ENCODE data around the gene KRTAP12-1.
"Not testable (repeated sequence)": the region's sequence is repeated elsewhere in the genome, so short reads cannot be mapped to it uniquely, and the experiment has no call there.

The KRTAP12-1 gene

DNA sequence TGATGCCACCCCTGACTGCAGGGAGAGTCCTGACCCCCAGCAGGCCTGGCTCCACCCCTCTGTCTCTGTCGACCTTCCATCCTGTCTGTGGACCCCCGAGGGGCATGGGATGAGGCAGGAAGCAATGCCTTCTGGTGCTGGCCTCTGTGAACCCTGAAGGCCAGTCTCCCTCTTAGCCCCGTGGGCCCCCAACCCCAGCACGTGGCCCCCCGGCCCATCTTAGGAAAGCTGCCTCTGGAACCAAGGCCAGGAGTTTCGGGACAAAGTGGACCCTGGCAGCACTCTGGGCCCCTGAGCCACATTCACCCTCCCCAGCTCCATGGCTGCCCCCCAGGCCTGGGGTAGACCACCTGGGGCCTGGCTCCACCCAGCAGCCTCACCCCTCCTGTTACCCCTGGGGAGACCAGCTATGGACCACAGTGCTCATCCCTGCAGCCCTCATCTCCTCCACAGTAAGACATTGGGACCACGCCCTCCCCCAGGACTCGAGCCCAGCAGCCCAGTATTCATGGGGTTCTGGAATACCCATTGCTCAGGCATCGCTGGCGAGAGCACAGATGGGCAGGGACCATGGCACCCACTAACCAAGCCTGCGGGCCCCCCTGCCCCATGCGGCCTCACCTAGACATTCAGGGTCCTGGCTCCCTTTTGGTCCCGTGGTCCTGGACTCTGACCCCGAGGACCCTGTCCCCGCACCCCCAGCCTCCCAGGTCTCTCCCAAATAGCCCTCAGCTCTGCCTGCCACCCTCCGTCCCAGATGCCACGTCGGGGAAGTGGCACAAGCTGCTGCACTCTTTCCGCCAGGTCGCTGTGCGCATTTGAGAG lies 43.2 kb downstream of the KRTAP12-1 start:
- not testable (repeated sequence) for DNase-seq

DNA sequence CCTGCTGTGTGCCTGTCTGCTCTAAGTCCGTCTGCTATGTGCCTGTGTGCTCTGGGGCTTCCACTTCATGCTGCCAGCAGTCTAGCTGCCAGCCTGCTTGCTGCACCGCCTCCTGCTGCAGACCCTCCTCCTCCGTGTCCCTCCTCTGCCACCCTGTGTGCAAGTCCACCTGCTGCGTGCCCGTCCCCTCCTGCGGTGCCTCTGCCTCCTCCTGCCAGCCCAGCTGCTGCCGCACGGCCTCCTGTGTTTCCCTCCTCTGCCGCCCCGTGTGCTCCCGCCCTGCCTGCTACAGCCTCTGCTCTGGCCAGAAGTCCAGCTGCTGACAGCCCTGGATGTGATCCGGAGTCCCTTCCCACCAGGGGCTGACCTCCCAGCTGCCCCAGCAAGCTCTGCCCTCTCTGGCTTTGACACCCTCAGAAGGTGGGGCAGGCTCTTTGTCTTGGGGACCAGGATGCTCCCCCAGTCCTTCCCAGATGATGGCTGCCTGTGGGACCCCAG lies 44.1 kb downstream of the KRTAP12-1 start:
- DNase-seq: not testable (repeated sequence)

DNA sequence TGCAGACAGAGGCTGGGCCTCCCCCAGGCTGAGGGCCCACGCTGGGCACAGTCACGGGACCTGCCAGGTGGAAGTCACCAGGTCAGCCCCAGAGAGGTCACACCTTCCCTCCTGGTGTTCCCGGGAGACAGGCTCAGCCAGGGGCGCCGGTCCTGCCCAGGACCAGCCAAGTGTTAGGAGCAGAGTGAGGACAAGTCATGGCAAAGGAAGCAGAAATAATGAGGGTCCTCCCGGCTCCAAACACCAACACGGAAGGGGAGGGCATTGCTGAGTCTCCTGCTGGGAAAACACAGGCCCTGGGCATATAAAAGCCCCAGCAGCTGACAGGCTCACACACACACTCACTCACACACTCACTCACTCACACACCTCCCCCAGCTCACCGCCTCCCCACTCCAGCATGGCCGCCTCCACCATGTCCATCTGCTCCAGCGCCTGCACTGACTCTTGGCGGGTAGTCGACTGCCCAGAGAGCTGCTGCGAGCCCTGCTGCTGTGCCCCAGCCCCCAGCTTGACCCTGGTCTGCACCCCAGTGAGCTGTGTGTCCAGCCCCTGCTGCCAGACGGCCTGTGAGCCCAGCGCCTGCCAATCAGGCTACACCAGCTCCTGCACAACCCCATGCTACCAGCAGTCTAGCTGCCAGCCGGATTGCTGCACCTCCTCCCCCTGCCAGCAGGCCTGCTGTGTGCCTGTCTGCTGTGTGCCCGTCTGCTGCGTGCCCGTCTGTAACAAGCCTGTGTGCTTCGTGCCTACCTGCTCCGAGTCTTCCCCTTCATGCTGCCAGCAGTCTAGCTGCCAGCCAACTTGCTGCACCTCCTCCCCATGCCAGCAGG lies 44.7 kb downstream of the KRTAP12-1 start, which contains the start of gene KRTAP10-10:
TSS of gene KRTAP10-10 (plus strand) at position 339 of the 833 bp plus-strand sequence. CDS start at position 401, 62 bp downstream.
- no peak for DNase-seq

DNA sequence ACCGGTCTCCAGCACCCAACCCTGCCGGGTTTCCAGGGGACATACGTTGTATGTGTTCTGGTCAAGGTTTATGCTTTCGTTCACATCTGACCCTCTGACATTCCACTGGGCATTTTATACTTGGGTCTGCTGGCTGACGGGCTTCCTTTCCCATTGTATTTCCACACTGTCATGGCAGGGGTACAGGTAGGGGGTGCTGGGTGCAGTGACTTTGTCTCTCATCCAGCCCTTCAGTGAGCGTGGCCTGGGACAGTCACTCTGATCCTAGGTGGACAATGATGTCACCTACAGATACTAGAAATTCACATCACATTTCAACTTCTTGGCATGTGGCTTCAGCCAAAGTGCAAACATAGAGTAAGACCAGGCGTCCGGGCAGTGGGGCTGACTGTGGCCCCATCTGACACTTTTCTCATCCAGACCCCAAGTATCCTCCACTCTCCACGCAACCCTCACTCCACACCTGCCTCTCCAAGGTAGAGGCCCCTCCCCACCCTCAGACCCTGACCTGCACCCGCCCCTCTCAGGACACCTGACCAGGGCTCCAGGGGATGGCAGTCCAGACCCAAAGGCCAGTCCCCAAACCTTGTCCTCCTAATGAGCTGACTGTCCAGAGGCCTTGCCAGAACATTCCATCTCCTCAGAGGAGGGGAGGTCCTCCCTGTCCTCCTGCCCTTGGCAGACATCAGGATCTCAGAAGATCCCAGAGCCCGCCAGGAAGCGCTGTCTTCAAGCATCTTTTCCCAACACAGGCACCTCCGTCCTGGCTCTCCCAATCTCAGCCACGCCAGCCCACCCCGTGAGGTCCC lies 45.5 kb downstream of the KRTAP12-1 start:
- no peak for DNase-seq

DNA sequence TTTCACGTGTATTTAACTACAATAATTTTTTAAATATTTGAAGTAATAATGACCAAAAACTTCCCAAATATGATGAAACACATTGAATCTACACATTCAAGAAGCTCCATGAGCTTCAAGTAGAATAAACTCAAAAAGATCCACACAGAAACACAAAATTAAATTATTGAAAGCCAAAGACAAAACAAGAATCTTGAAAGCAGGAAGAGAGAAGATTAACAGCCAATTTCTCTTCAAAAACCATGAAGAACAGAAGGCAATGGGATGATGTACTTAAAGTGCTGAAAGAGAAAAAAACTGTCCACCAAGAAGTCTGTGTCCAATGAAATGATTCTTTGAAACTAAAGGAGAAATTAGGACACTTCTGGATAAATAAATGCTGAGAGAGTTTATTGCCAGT lies 49.9 kb downstream of the KRTAP12-1 start:
- DNase-seq: no peak
